ENCODE results near the gene GPR42.

GPR42 gene, protein sequence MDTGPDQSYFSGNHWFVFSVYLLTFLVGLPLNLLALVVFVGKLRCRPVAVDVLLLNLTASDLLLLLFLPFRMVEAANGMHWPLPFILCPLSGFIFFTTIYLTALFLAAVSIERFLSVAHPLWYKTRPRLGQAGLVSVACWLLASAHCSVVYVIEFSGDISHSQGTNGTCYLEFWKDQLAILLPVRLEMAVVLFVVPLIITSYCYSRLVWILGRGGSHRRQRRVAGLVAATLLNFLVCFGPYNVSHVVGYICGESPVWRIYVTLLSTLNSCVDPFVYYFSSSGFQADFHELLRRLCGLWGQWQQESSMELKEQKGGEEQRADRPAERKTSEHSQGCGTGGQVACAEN

DNA sequence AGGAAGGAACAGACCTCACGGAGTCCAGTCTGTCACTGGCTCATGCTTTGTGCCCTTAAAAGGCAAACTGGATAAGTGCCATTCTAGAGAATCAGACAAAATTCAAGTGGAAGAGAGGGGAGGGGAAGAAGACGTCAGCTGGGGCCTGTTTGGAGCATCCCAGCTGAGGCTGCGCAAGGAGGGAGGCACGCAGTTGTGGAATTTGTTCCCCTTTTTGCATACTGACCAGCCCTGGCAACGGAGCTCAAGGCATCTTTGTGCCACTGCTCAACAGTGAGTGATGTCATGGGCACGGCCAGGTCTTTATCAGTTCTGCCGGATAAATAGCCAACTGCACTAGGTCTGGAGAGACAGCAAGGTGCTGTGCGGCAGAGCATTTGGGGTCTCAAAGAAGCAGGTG lies at the start of gene GPR42:
Gene GPR42, plus strand, starts transcription at position 347 of the 400 bp plus-strand sequence. CDS start 292 bp downstream, outside the sequence.
- no peak for DNase-seq

DNA sequence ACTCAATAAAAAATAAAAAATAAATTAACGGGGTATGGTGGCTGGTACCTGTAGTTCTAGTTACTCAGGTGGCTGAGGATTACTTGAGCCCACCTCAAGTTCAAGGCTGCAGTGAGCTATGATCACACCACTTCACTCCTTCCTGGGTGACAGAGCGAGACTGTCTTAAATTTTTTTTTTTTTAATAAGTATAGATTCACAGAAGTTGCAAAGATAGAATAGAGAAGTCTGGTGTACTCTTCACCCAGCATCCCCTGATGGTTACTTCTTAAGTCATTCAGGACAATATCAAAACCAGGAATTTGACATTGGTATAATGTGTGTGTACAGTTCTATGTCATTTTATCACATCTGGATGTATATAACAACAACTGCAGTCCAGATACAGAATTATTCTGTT lies 49.6 kb upstream of the GPR42 start:
- no peak for DNase-seq

DNA sequence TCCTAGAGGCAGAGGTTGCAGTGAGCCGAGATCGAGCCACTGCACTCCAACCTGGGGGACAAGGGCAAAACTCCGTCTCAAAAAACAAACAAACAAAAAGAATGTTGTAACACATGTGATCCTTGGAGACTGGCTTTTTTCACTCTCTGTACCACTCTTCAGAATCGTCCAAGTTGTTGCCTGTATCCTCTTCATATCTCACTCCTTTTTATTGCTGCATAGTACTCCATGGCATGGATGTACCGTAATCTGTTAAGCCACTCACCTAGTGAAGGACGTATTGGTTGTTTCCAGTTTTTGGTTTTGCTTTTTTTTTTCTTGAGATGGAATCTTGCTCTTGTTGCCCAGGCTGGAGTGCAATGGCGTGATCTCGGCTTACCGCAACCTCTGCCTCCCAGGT lies 48.9 kb upstream of the GPR42 start:
- no peak for DNase-seq

DNA sequence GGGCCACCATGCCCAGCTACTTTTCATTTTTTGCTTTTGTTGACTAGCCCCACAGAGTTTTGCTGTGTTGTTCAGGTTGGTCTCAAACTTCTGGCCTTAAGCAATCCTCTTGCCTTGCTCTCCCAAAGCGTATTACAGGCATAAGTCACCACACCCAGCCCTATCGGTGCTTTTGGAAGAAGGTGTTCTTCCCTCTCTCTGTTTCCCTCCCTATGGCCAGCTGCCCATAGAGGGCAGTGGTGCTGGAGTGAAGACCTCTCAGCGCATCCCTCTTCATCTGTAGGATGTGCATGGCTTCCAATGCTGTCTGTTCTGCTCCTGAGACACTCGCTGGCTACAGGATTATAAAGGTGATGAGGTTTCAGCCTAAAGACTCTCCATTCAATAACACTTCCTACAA lies 43.2 kb upstream of the GPR42 start:
- DNase-seq, result no peak

DNA sequence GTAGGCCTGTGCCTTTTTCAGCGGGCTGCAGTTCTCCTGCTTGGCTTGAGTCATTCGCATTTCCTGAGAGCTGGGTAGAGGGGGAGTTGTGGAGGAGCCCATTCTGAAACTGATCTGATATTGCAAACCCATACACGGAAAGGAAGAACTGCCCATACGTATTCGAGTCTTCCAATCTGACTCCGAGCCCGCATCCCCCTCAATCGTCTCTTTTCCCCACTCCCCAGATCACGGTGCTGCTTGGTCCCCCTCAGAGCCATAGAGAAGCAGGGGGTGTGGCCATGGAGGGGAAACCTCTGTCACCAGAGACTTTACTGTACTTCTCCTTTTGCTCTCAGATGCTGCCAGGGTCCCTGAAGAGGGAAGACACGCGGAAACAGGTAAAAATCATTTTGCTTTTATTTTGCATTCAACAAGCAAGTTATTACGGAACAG lies 42.0 kb upstream of the GPR42 start, which contains the start of gene CD22:
Gene CD22, plus strand, starts transcription at position 337 of the 435 bp plus-strand sequence. CDS start 2,854 bp downstream, outside the sequence.
- no peak for DNase-seq

DNA sequence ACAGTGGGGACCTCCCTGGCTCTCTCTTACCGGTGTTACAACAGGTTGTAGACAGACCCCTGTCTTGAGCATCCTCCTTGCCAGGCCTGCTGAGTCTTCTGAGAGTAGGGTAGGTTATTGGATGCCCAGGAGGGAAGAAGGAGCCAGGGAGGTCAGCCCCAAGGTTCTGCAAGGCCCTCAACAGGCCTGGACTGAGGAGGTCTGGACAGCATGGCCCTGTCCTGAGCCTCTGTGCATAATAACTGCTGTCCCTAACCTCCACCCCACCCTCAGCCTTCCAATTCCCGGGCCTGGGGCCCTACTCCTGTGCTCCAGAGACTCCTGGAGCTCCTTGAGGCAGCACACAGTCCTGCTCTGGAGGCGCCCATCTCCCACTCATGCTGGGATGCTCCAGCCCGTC lies 41.5 kb upstream of the GPR42 start:
- no peak for DNase-seq

DNA sequence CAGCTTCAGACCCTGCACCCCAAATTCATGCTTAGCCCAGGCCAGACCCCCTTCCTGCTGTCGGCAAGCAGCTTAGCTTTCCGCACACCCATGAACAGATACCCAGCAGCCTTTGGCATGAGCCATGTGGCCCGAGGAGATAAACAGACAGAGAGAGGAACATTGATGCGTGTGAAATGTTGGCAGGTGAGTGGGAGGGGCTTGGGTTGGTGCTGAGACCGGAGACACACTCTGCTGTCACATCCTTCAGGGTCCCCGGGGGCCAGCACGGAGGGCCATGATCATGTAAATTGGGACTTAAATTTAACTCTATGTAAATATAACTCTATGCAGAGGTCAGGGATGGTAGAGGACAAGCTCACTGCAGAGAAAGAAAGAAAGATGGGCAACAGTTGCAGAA lies 40.4 kb upstream of the GPR42 start:
- DNase-seq, result no peak

DNA sequence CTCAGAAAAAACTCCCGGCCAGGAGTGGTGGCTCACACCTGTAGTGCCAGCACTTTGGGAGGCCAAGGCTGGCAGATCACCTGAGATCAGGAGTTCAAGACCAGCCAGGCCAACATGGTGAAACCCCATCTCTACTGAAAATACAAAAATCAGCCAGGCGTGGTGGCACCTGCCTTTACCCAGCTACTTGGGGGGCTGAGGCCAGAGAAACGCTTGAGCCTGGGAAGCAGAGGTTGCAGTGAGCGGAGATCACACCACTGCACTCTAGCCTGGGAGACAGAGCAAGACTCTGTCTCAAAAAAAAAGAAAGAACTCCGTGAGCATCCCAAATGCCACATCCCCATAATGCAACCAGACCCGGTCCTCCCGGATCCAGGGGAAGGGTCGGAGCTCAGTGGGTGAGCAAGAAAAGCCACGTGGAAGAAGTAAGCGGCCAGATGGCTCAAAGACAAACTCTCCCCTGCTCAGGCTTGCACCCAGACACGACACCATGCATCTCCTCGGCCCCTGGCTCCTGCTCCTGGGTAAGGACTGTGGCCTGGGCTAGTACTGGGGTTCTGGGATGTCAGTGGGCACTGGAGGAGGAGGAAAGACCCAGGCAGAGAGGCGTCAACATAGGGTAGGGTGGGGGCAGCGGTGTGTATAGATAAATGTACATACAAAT lies 39.2 kb upstream of the GPR42 start:
- DNase-seq, result no peak

DNA sequence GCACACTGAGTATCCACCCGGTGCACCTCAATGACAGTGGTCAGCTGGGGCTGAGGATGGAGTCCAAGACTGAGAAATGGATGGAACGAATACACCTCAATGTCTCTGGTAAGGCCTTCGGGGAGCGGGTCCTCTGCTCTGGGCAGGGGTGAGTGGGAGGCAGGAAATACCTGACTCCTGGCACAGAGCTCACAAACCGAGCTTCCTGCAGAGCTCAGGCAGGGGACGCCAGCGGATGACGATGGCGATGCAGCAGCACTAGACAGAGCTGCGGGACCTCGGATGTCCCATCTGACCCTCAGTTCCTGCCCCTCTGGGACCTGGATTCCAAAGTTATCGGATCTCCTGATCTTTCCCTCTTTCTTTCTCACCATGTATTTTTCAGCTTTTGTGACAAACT lies 38.1 kb upstream of the GPR42 start:
- peak; percentile 56 for DNase-seq

DNA sequence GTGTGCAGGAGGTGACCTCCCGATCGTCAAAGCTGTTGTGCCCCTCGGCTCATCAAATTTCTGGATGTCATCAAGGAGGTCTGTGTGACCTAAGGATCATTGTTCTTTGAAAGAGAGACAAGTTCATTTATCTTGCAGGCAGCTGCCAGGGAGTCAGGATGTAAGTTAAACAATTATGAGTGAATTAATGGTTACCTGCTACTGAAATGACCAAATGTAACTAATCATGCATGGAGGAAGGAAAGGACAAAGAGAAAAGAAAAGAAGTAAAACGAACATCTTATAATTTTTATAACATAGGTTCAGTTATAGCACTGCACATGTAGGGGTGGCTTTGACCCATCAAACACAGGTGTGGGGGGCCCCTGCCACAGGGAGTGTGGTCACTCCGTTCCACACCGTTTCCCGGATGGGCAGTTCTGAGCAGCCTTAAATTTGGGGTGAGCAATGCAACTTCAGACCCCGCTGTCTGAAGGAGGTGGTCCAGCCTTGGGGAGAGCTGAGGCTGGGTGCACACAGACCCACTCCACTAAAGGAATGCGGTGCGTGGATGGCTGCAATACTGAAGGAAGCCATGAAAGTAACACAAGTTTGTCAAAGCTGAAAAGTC lies 36.6 kb upstream of the GPR42 start:
- no peak for DNase-seq

DNA sequence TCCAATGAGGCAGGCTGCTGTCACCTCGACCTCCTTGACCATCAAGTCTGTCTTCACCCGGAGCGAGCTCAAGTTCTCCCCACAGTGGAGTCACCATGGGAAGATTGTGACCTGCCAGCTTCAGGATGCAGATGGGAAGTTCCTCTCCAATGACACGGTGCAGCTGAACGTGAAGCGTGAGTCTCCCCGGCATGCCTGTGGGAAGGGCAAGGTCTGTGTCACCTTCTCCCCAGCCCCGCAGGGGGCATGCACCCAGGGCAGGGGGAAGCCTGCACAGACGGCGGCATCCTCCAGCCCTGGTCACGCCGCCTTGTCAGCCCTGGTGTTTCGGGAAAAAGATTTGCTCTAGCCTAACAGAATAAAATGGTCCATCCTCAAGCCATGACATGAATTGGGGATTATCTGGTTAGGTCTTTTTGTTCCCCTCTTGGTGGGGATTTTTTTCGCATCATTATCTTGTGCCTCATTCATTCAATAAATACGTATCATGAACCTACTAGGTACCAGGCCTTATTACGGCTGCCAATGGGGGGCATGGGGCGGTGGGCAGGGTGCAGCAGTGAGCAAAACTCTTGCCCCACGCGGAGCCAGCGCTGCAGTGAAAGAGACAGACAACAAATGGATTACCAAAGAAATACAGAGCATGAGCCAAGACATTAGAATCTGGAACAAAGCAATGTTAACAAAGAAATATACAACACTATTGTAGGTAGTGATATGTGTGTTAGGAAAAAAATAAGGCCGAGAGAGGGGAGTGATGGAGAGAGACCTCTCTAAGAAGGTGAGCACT lies 34.5 kb upstream of the GPR42 start:
- DNase-seq, result no peak

DNA sequence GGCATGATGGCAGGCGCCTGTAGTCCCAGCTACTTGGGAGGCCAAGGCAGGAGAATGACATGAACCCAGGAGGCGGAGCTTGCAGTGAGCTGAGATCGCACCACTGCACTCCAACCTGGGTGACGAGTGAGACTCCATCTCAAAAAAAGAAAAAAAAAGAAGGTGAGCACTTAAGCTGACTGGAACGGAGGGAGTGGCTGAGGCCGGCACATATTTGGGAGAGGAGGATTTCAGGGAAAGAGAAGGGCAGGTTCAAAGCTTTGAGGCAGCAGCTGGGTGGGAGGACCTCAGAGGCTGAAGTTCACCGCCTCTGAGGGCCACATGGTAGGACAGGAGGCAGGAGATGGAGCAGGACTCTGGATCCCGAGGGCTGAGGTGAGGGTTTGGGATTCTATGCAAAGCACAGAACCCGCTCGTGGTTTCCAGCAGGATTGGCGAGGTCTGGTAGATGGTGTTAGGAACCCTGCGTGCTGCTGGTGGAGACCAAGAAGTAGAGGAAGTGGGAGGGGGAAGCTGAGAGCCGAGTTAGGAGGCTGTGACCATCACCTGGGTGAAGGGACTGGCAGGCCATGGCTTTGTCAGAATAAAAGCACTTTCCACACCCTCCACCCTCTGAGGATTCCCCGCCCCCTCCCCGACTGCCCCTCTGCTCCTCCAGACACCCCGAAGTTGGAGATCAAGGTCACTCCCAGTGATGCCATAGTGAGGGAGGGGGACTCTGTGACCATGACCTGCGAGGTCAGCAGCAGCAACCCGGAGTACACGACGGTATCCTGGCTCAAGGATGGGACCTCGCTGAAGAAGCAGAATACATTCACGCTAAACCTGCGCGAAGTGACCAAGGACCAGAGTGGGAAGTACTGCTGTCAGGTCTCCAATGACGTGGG lies 33.5 kb upstream of the GPR42 start:
- DNase-seq, result no peak

DNA sequence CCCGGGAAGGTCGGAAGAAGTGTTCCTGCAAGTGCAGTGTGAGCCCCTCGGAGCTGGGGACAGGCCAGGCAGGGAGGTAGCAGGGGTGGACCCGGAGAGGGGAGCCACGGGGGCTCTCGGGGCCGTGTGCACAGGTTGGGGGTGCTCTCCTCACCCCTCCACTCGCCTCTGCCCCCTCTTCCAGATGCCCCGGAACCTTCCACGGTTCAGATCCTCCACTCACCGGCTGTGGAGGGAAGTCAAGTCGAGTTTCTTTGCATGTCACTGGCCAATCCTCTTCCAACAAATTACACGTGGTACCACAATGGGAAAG lies 32.9 kb upstream of the GPR42 start:
- DNase-seq, result no peak

DNA sequence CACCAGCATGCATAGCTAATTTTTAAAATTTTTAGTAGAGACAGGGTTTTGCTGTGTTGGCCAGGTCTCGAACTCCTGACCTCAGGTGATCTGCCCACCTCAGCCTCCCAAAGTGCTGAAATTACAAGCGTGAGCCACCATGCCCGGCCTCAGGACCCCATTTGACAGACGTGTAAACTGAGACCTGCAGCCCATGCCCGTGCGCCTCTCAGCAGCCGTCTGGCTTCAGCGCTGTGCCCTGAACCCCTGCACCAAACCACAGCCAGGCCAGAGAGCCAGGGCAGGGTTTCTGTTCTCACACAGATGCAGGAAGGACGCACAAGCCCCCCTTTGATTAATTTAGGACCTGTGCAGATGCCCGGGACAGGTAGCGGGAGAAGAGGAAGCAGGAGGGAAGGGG lies 30.4 kb upstream of the GPR42 start:
- no peak for DNase-seq

DNA sequence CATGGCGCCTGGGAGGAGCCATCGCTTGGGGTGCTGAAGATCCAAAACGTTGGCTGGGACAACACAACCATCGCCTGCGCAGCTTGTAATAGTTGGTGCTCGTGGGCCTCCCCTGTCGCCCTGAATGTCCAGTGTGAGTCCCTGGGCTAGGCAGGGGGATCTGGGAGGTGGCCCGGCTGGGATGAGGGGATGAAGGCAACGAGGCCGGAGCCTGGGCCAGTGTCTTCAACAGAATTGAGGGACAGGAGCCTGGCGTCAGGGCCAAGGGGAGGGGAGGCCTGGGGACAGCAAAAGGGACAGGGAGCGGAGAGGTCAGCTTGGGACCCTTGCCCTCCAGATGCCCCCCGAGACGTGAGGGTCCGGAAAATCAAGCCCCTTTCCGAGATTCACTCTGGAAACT lies 29.9 kb upstream of the GPR42 start:
- DNase-seq, result no peak

DNA sequence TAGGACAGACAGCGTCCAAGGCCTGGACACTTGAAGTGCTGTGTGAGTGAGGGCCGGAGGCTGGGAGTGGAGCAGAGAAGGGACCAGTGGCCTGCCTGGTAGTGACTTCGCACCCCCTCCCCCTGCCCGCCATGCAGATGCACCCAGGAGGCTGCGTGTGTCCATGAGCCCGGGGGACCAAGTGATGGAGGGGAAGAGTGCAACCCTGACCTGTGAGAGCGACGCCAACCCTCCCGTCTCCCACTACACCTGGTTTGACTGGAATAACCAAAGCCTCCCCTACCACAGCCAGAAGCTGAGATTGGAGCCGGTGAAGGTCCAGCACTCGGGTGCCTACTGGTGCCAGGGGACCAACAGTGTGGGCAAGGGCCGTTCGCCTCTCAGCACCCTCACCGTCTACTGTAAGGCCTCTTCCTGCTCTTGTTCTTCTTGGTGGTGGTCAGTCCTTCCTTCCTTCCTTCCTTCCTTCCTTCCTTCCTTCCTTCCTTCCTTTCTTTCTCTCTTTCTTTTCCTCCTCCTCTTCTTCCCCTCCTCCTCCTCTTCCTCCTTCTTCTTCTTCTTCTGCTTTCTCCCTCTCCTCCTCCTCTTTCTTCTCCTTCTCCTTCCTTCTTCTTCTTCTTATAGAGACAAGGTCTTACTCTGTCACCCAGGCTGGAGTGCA lies 29.2 kb upstream of the GPR42 start:
- DNase-seq, result no peak

DNA sequence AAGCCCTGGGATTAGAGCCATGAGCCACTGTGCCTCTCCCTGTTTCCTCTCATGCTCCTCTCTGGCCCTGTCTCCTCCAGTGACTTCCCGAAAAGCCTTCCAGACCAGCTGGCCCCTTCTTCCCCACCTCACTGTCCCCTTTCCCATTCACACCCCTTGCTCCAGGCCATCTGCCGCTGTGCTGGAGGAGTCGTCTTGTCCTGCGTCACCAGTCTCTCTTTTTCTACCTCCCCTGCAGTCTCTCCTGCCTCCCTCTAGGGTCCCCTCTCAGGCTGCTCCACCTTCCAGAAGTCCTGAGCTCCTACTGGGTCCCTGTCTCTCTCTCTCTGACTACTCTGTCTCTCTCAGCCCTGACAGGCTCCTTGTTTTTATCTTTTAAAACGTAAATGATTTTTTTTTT lies 28.4 kb upstream of the GPR42 start:
- DNase-seq, result no peak

DNA sequence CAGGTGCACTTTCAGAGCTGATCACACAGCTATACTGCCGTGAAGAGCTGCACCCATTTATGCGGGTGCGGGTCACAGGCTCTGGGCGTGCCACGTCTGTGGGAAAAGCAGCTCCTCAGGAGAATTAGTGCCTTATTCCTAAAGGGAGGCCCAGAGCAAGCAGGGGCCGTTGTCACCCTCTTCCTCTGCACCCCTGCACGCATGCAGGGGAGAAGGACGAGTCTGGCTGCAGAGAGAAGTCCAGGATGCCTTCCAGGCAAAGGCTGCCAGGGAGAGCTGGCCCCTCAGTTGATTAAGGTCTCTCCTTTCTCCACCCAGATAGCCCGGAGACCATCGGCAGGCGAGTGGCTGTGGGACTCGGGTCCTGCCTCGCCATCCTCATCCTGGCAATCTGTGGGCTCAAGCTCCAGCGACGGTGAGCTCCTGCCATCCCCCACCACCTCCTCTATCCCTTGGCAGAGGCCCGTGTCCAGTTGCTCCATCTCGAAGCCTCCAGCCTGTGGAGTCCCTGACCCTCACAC lies 26.3 kb upstream of the GPR42 start:
- no peak for DNase-seq

DNA sequence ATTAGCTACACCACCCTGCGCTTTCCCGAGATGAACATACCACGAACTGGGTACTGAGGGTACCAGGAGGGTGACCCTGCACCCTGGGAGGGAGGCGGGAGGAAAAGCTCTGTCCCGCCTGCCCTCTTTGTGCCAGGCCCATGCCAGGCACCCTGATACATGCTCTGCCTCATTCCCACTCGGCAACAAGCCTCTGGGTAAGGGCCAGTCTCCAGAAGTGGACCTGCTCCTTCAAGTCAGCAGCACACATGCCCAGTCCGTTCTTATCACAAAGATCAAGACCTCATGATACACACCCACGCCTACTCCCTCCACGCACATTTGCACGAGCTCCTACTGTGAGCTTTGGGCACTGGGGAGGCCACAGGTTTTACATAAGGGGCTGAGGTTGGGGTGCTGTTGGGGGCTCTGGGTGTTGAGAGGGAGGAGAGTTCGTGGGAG lies 25.2 kb upstream of the GPR42 start:
- DNase-seq, result no peak

DNA sequence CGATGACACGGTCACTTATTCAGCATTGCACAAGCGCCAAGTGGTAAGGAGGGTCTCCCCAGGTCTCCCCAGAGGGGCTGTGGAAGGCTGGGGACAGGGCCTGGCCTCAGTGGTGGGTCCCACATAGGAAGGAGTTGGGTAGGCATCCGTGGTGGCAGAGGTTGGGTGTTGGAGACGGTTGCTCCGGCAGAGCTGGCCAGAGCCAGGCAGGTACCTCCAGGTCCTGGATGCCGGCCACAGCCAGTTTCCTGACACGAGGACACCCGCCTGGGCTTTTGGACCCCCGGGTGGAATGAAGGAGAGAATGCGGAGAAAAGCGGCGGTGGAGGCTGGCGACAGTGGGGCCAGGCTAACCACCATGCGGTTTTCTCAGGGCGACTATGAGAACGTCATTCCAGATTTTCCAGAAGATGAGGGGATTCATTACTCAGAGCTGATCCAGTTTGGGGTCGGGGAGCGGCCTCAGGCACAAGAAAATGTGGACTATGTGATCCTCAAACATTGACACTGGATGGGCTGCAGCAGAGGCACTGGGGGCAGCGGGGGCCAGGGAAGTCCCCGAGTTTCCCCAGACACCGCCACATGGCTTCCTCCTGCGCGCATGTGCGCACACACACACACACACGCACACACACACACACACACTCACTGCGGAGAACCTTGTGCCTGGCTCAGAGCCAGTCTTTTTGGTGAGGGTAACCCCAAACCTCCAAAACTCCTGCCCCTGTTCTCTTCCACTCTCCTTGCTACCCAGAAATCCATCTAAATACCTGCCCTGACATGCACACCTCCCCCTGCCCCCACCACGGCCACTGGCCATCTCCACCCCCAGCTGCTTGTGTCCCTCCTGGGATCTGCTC lies 24.4 kb upstream of the GPR42 start:
- peak; percentile 74 for DNase-seq

Data from CD4-positive, alpha-beta T cell treated with Interleukin-17A for 4 hours (primary cell).